Dedifferentiated amniotic fluid mesenchymal stem cell (primary cell): Measurements from ENCODE around the gene ZFR.
"Not testable (repeated sequence)": the region's sequence is repeated elsewhere in the genome, so short reads cannot be mapped to it uniquely, and the experiment has no call there.

Experiments
- DNase-seq: peaks from one replicate; pipeline ENCODE4 v3.0.0-alpha.2; 2016; ENCODE audit errors: extremely low spot score

ZFR gene

GRCh38 chr5:32413466-32414263 is 30.9 kb downstream of the ZFR start:
- DNase-seq, result no peak

- DNase-seq, result no peak
These were observed 33.9 kb downstream of the ZFR start for GRCh38 chr5:32410630-32411029.

GRCh38 chr5:32406650-32407049 is 37.9 kb downstream of the ZFR start:
- DNase-seq, result no peak

GRCh38 chr5:32405507-32405906 is 39.0 kb downstream of the ZFR start:
- DNase-seq, result no peak

- no peak for DNase-seq
These were observed 40.8 kb downstream of the ZFR start for GRCh38 chr5:32403760-32404159.

- no peak for DNase-seq
These were observed 44.1 kb downstream of the ZFR start for GRCh38 chr5:32400401-32400800.

GRCh38 chr5:32398754-32399153 is 45.8 kb downstream of the ZFR start:
- DNase-seq, result not testable (repeated sequence)

GRCh38 chr5:32394981-32395380 is 49.6 kb downstream of the ZFR start:
- no peak for DNase-seq

GRCh38 chr5:32392039-32392438 is 52.5 kb downstream of the ZFR start:
- DNase-seq, result no peak

GRCh38 chr5:32390819-32391591 is 53.5 kb downstream of the ZFR start:
- DNase-seq, result peak; percentile 33

- no peak for DNase-seq
These were observed 56.0 kb downstream of the ZFR start for GRCh38 chr5:32388432-32389129.

GRCh38 chr5:32387841-32388240 is 56.7 kb downstream of the ZFR start:
- no peak for DNase-seq

- DNase-seq, result peak; percentile 52
These were observed 57.3 kb downstream of the ZFR start for GRCh38 chr5:32387211-32387610.

GRCh38 chr5:32384621-32385020 is 59.9 kb downstream of the ZFR start:
- DNase-seq, result no peak

GRCh38 chr5:32383586-32383985 is 61.0 kb downstream of the ZFR start:
- DNase-seq, result no peak

GRCh38 chr5:32383065-32383464 is 61.5 kb downstream of the ZFR start:
- no peak for DNase-seq

GRCh38 chr5:32379421-32379820 is 65.1 kb downstream of the ZFR start:
- DNase-seq, result no peak

- DNase-seq, result no peak
These were observed 65.6 kb downstream of the ZFR start for GRCh38 chr5:32378966-32379365.

GRCh38 chr5:32369542-32370155 is 74.9 kb downstream of the ZFR start:
- DNase-seq, result no peak

GRCh38 chr5:32369032-32369431 is 75.5 kb downstream of the ZFR start:
- DNase-seq, result no peak

GRCh38 chr5:32367271-32367670 is 77.3 kb downstream of the ZFR start:
- DNase-seq, result not testable (repeated sequence)

GRCh38 chr5:32365623-32366022 is 78.9 kb downstream of the ZFR start:
- DNase-seq, result no peak
